Astrocyte (in vitro differentiated cells and primary cell): ENCODE data around the gene NAP1L4.

Source experiments
- CTCF ChIP-seq: IDR thresholded peaks from 2 replicates; pipeline ENCODE4 v1.5.1; 2011; ENCODE audit warnings: low read depth, mild to moderate bottlenecking, inconsistent platforms, low read length, moderate library complexity; ENCODE audit not compliant: insufficient read depth
- EZH2 ChIP-seq: IDR thresholded peaks from 2 replicates; pipeline ENCODE4 v1.6.1; 2012; ENCODE audit warnings: mild to moderate bottlenecking, low read length, inconsistent platforms; ENCODE audit not compliant: insufficient read depth

DNA sequence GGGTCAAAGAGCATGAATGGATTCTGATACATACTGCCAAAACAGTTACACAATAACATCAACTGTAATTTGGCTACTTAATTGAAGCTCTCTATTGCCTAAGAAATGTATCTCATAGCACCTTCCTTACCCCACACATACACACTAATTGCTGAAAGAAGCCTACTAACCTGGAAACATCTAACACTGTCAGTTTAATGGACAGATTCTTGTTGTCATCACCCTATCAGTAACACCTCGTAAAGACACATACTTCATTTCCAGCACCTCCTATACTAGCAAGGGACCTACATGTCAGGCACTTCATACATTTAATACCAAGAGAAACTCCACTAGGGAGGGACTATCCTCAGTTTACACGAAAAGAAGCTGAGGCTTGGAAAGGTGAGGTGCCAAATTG lies 9.9 kb downstream of the NAP1L4 start:
- TF ChIP-seq CTCF (no peak), EZH2 (no peak)
